Stimulated activated CD4-positive, alpha-beta T cell treated with anti-CD3 and anti-CD28 coated beads, Interleukin-4, amount 100 ng/mL, for 4 hours (primary cell): ENCODE measurements around the gene HIC1.
"Not testable (repeated sequence)": the region's sequence is repeated elsewhere in the genome, so short reads cannot be mapped to it uniquely, and the experiment has no call there.

Experiments used
- DNase-seq, 2 experiments: peaks; one replicate each; pipeline ENCODE4 v3.0.0-alpha.2; 2020

HIC1 gene

GRCh38 chr17:2054512-2055291 lies at the start of gene HIC1:
TSS of gene HIC1 (plus strand) at chr17:2055103. CDS start at chr17:2056691, 1,588 bp downstream.
- peak; percentile 76 to 80 for DNase-seq

GRCh38 chr17:2008332-2009126 lies 46.4 kb upstream of the HIC1 start:
- DNase-seq: no peak

- DNase-seq: no peak
Observed at GRCh38 chr17:2009737-2010136, 45.2 kb upstream of the HIC1 start.

- DNase-seq: no peak
Observed at GRCh38 chr17:2011411-2012371, 43.2 kb upstream of the HIC1 start.

GRCh38 chr17:2012499-2012898 lies 42.4 kb upstream of the HIC1 start:
- DNase-seq: no peak

GRCh38 chr17:2013220-2013993 lies 41.5 kb upstream of the HIC1 start:
- DNase-seq: not testable (repeated sequence)

GRCh38 chr17:2013994-2014317 lies 40.9 kb upstream of the HIC1 start:
- no peak for DNase-seq

GRCh38 chr17:2015314-2015713 lies 39.6 kb upstream of the HIC1 start:
- no peak for DNase-seq

- DNase-seq: no peak
Observed at GRCh38 chr17:2016494-2016893, 38.4 kb upstream of the HIC1 start.

- DNase-seq: no peak
Observed at GRCh38 chr17:2017274-2017941, 37.5 kb upstream of the HIC1 start.

GRCh38 chr17:2018716-2019510 lies 36.0 kb upstream of the HIC1 start:
- no peak for DNase-seq

- DNase-seq: no peak
Observed at GRCh38 chr17:2019723-2020122, 35.2 kb upstream of the HIC1 start.

- no peak for DNase-seq
Observed at GRCh38 chr17:2020721-2021120, 34.2 kb upstream of the HIC1 start.

GRCh38 chr17:2022647-2023240 lies 32.2 kb upstream of the HIC1 start:
- DNase-seq: no peak

GRCh38 chr17:2023256-2023655 lies 31.6 kb upstream of the HIC1 start:
- no peak for DNase-seq

GRCh38 chr17:2023692-2024571 lies 31.0 kb upstream of the HIC1 start:
- DNase-seq: peak; percentile 30 to 50

- no peak for DNase-seq
Observed at GRCh38 chr17:2024572-2025219, 30.2 kb upstream of the HIC1 start.

- peak; percentile 68 to 81 for DNase-seq
Observed at GRCh38 chr17:2025220-2025621, 29.7 kb upstream of the HIC1 start, which contains the start of gene RTN4RL1. TSS of gene RTN4RL1 (minus strand) at chr17:2025334. CDS start at chr17:2024865, 469 bp downstream.
